LNCaP clone FGC (cell line): ENCODE results near the gene C5AR1.

Experiments
- DNase-seq: peaks from one replicate; pipeline ENCODE4 v3.0.0-alpha.2; 2011; ENCODE audit warnings: low read depth
- H3K4me3 ChIP-seq: 2 replicates; pipeline ENCODE4 v1.5.1; 2011; ENCODE audit warnings: mild to moderate bottlenecking, low read depth, low read length, control low read depth
- TF ChIP-seq, protein P1 (sequence below): IDR thresholded peaks from 2 replicates; pipeline ENCODE4 v1.5.1; 2012; ENCODE audit warnings: mild to moderate bottlenecking; ENCODE audit not compliant: control insufficient read depth, insufficient read depth; ENCODE audit errors: extremely low read depth

C5AR1 gene

DNA sequence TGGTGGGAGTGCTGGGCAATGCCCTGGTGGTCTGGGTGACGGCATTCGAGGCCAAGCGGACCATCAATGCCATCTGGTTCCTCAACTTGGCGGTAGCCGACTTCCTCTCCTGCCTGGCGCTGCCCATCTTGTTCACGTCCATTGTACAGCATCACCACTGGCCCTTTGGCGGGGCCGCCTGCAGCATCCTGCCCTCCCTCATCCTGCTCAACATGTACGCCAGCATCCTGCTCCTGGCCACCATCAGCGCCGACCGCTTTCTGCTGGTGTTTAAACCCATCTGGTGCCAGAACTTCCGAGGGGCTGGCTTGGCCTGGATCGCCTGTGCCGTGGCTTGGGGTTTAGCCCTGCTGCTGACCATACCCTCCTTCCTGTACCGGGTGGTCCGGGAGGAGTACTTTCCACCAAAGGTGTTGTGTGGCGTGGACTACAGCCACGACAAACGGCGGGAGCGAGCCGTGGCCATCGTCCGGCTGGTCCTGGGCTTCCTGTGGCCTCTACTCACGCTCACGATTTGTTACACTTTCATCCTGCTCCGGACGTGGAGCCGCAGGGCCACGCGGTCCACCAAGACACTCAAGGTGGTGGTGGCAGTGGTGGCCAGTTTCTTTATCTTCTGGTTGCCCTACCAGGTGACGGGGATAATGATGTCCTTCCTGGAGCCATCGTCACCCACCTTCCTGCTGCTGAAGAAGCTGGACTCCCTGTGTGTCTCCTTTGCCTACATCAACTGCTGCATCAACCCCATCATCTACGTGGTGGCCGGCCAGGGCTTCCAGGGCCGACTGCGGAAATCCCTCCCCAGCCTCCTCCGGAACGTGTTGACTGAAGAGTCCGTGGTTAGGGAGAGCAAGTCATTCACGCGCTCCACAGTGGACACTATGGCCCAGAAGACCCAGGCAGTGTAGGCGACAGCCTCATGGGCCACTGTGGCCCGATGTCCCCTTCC is 10.5 kb downstream of the C5AR1 start:
- DNase-seq, result no peak
- TF ChIP-seq, protein P1, sequence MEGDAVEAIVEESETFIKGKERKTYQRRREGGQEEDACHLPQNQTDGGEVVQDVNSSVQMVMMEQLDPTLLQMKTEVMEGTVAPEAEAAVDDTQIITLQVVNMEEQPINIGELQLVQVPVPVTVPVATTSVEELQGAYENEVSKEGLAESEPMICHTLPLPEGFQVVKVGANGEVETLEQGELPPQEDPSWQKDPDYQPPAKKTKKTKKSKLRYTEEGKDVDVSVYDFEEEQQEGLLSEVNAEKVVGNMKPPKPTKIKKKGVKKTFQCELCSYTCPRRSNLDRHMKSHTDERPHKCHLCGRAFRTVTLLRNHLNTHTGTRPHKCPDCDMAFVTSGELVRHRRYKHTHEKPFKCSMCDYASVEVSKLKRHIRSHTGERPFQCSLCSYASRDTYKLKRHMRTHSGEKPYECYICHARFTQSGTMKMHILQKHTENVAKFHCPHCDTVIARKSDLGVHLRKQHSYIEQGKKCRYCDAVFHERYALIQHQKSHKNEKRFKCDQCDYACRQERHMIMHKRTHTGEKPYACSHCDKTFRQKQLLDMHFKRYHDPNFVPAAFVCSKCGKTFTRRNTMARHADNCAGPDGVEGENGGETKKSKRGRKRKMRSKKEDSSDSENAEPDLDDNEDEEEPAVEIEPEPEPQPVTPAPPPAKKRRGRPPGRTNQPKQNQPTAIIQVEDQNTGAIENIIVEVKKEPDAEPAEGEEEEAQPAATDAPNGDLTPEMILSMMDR, result no peak
- H3K4me3 ChIP-seq, result no peak overlapping the region

DNA sequence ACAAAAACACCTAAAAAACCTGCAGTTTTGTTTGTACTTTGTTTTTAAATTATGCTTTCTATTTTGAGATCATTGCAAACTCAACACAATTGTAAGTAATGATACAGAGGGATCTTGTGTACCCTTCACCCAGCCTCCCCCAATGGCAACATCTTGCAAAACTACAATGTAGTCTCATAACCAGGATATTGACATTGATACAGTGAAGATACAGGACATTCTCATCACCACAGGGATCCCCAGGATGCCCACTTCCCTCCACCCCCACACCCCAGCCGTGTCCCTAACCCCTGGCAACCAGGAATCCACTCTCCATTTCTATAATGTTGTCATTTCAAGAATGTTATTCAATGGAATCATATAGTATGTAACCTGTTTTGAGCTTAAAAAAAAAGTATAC is 12.0 kb downstream of the C5AR1 start:
- no peak overlapping the region for H3K4me3 ChIP-seq
- DNase-seq, result no peak
- TF ChIP-seq, protein P1, result no peak

DNA sequence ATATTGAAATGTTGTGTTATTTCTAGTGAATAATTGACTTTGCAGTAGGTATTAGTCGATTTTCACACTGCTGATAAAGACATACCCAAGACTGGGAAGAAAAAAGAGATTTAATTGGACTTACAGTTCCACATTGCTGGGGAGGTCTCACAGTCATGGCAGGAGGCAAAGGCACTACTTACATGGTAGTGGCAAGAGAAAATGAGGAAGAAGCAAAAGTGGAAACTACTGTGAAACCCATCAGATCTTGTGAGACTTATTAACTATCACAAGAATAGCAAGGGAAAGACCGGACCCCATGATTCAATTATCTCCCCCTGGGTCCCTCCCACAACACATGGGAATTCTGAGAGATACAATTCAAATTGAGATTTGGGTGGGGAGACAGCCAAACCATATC is 12.4 kb downstream of the C5AR1 start:
- H3K4me3 ChIP-seq, result no peak overlapping the region
- TF ChIP-seq, protein P1, result no peak
- no peak for DNase-seq

DNA sequence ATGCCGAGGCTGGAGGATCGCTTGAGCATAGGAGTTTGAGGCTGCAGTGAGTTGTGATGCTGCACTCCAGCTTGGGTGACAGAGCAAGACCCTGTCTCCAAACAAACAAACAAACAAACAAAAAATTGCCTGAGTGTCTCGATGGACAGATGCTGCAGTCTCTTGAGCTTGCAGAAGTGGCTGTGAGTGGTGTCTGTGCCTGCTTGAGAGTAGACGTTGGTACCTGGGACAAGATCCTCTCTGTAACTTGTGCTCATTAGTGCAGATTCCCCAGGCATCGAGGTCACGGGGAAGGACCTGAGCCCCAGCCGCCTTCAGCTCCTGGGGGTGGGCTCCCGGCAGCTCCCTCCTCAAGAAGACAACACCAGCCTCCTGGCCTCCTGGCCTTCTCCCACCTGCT is 13.7 kb downstream of the C5AR1 start:
- DNase-seq, result no peak
- no peak overlapping the region for H3K4me3 ChIP-seq
- TF ChIP-seq, protein P1, result no peak

DNA sequence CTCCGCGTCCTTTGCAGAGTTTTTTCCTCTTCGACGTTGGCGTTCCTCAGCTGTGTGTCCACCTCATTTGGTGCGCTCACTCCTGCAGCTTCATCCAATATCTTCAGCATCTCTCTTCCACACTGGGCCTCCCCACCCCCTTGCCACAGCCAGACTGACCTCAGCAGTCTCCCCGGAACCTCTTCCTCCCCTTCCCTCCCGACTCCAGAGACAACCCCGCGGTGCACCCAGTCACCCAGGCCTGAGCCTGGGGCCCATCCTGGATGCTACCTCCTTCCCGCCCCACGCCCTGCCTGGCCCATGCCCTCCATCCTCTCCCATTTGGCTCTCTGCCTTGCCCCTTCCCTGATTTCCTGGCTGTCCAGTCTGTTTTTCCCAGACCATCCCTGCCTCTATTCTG is 14.2 kb downstream of the C5AR1 start:
- TF ChIP-seq, protein P1, result no peak
- DNase-seq, result no peak
- H3K4me3 ChIP-seq, result no peak overlapping the region

DNA sequence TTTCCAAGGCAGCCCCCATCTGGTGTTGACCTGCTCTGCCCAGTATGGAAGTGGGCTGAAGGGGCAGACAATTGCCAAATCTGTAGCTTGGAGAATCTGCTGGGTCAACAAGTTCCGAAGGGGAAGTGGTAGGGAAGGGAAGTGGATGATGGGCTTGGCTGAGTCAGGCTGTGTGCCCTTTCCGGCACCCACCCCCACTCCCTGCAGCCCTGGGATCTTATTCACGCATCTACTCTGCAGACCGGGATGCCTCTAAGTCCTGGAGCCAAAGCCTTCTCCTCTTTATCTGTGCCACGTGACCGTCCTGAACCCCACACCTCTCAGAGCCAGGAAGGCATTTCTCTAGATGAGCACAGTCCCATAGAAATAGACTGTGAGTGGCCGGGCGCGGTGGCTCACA is 14.8 kb downstream of the C5AR1 start:
- no peak for DNase-seq
- TF ChIP-seq, protein P1, result no peak

DNA sequence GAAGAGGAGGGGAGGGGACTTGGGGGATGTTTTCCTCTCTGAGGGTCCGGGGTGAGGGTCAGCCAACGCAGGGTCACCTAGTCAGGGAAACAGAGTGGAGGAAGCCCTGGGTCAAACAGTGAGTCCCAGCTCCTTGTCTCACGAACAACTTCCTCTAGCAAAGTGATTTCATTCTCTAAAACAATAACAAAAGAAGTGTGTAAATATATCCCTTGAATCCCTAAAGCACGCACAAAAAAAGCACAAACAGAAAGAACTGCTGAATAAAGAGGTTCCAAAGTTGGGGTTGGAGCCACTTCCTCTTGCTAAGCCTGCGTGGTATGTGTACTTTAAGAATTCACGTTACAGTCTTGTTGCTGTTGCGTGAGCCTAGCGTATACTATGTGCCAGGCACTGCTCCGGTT is 20.8 kb downstream of the C5AR1 start:
- TF ChIP-seq, protein P1, result no peak
- no peak for DNase-seq
- no peak overlapping the region for H3K4me3 ChIP-seq

More for the DNA sequence above, 14.8 kb downstream of the C5AR1 start:
- no peak overlapping the region for H3K4me3 ChIP-seq
